Measurements from ENCODE around the gene UQCRHL. TPM values are rescaled to one million over a fixed set of nuclear protein-coding genes. Genes with fewer than 3 reads are reported as not detected.

UQCRHL gene
- total RNA-seq, 1 donor from 2014 or later: 3.5 TPM

- H3K27me3 Mint-ChIP-seq (ENCODE audit: low read depth): no peaks in the 10 kb centered on the region
- DNase-seq (ENCODE audit: low spot score in 2 of 2, unreplicated experiment in 2 of 2): no peak
- peaks cover 33% of the 10 kb centered on the region for H3K4me1 Mint-ChIP-seq
- H3K9me3 Mint-ChIP-seq: no peaks in the 10 kb centered on the region
- H3K27ac Mint-ChIP-seq: no peak overlapping the region
- no peak overlapping the region for H3K4me3 Mint-ChIP-seq
- no peak for TF ChIP-seq CTCF (IDR thresholded peaks at IDR 0.05; ENCODE audit: unreplicated experiment)
- no peaks in the 10 kb centered on the region for H3K36me3 Mint-ChIP-seq
Measured at GRCh38 chr1:15804060-15804459, 3.4 kb downstream of the UQCRHL start.

GRCh38 chr1:15803380-15803779 is 4.1 kb downstream of the UQCRHL start:
- H3K27me3 Mint-ChIP-seq (ENCODE audit: low read depth): no peaks in the 10 kb centered on the region
- H3K27ac Mint-ChIP-seq: peak overlapping the region; percentile 62
- no peak for DNase-seq (ENCODE audit: low spot score in 2 of 2, unreplicated experiment in 2 of 2)
- no peaks in the 10 kb centered on the region for H3K36me3 Mint-ChIP-seq
- H3K4me1 Mint-ChIP-seq: peaks cover 35% of the 10 kb centered on the region
- no peak for TF ChIP-seq CTCF (IDR thresholded peaks at IDR 0.05; ENCODE audit: unreplicated experiment)
- H3K9me3 Mint-ChIP-seq: no peaks in the 10 kb centered on the region
- no peak overlapping the region for H3K4me3 Mint-ChIP-seq

GRCh38 chr1:15802234-15802965 is 5.0 kb downstream of the UQCRHL start:
- Mint-ChIP-seq H3K36me3 (no peaks in the 10 kb centered on the region), H3K27me3 (ENCODE audit: low read depth) (no peaks in the 10 kb centered on the region), H3K9me3 (no peaks in the 10 kb centered on the region), H3K4me3 (no peak overlapping the region), H3K4me1 (peaks cover 41% of the 10 kb centered on the region), H3K27ac (peak overlapping the region; percentile 85)
- no peak for DNase-seq (ENCODE audit: low spot score in 2 of 2, unreplicated experiment in 2 of 2)
- TF ChIP-seq CTCF (IDR thresholded peaks at IDR 0.05; ENCODE audit: unreplicated experiment): no peak

- Mint-ChIP-seq H3K36me3 (no peaks in the 10 kb centered on the region), H3K4me1 (peaks cover 56% of the 10 kb centered on the region), H3K4me3 (peak overlapping the region; percentile 18), H3K9me3 (no peaks in the 10 kb centered on the region), H3K27me3 (ENCODE audit: low read depth) (no peaks in the 10 kb centered on the region), H3K27ac (peak overlapping the region; percentile 96)
- no peak for TF ChIP-seq CTCF (IDR thresholded peaks at IDR 0.05; ENCODE audit: unreplicated experiment)
- DNase-seq (ENCODE audit: low spot score in 2 of 2, unreplicated experiment in 2 of 2): peak; percentile 37 to 53
Measured at GRCh38 chr1:15799928-15800835, 7.3 kb downstream of the UQCRHL start.

GRCh38 chr1:15799004-15799867 is 8.2 kb downstream of the UQCRHL start:
- H3K4me1 Mint-ChIP-seq: peaks cover 64% of the 10 kb centered on the region
- H3K36me3 Mint-ChIP-seq: no peaks in the 10 kb centered on the region
- H3K9me3 Mint-ChIP-seq: no peaks in the 10 kb centered on the region
- H3K27ac Mint-ChIP-seq: peak overlapping the region; percentile 90
- no peaks in the 10 kb centered on the region for H3K27me3 Mint-ChIP-seq (ENCODE audit: low read depth)
- no peak for TF ChIP-seq CTCF (IDR thresholded peaks at IDR 0.05; ENCODE audit: unreplicated experiment)
- DNase-seq (ENCODE audit: low spot score in 2 of 2, unreplicated experiment in 2 of 2): no peak
- no peak overlapping the region for H3K4me3 Mint-ChIP-seq
